Endodermal cell (in vitro differentiated cells): ENCODE data around the gene CHN1. TPM values are rescaled to one million over a fixed set of nuclear protein-coding genes. Genes with fewer than 3 reads are reported as not detected.

ENCODE experiments used
- DNase-seq: peaks from one replicate; pipeline ENCODE4 v3.0.0-alpha.2; 2017
- H3K27ac ChIP-seq: 2 replicates; pipeline ENCODE4 v1.5.1; 2013; ENCODE audit warnings: mild to moderate bottlenecking, low read depth, low read length, moderate library complexity
- H3K27me3 ChIP-seq: 2 replicates; pipeline ENCODE4 v1.6.1; 2013; ENCODE audit warnings: mild to moderate bottlenecking, low read length, moderate library complexity; ENCODE audit not compliant: insufficient read depth, control insufficient read depth, poor library complexity, severe bottlenecking
- H3K36me3 ChIP-seq: 2 replicates; pipeline ENCODE4 v1.7.0; 2013; ENCODE audit warnings: mild to moderate bottlenecking, low read length, moderate library complexity; ENCODE audit not compliant: control insufficient read depth, insufficient read depth
- H3K4me1 ChIP-seq: one replicate; pipeline ENCODE4 v1.7.0; 2013; ENCODE audit warnings: low read length; ENCODE audit not compliant: control insufficient read depth, insufficient read depth
- H3K4me3 ChIP-seq: 2 replicates; pipeline ENCODE4 v1.5.1; 2013; ENCODE audit warnings: mild to moderate bottlenecking, low read length, moderate library complexity
- H3K9ac ChIP-seq: 2 replicates; pipeline ENCODE4 v1.6.1; 2013; ENCODE audit warnings: mild to moderate bottlenecking, low read length, moderate library complexity; ENCODE audit not compliant: poor library complexity, severe bottlenecking; ENCODE audit errors: extremely low read depth
- H3K9me3 ChIP-seq: 2 replicates; pipeline ENCODE4 v1.6.1; 2013; ENCODE audit warnings: mild to moderate bottlenecking, low read length, moderate library complexity; ENCODE audit not compliant: control insufficient read depth
- H3K27ac Mint-ChIP-seq: 2 replicates; pipeline ENCODE4 v1.8.0; 2020; ENCODE audit warnings: mixed read lengths
- H3K27me3 Mint-ChIP-seq: 2 replicates; pipeline ENCODE4 v1.8.0; 2021; ENCODE audit warnings: mild to moderate bottlenecking, mixed read lengths; ENCODE audit not compliant: insufficient read depth
- H3K36me3 Mint-ChIP-seq: 2 replicates; pipeline ENCODE4 v1.8.0; 2020; ENCODE audit warnings: low read depth, mixed read lengths
- H3K4me1 Mint-ChIP-seq: 2 replicates; pipeline ENCODE4 v1.8.0; 2020; ENCODE audit warnings: mixed read lengths
- H3K4me3 Mint-ChIP-seq: 2 replicates; pipeline ENCODE4 v1.8.0; 2020; ENCODE audit warnings: mild to moderate bottlenecking, moderate library complexity, mixed read lengths
- H3K9me3 Mint-ChIP-seq: 2 replicates; pipeline ENCODE4 v1.8.0; 2020; ENCODE audit warnings: mild to moderate bottlenecking, mixed read lengths
- WGBS, 2 experiments: methylation state at CpG; one replicate each; pipeline versions ENCODE4 v1.1.5 to v1.1.7; 2013; ENCODE audit warnings: missing lambda C conversion rate in 2 of 2, mixed read lengths in 1 of 2; ENCODE audit not compliant: insufficient coverage in 1 of 2, insufficient read length in 1 of 2; 5-methylcytosine and 5-hydroxymethylcytosine counted together
- total RNA-seq, 2 donors: library from RNA; stranded (reverse); fragmentation: NEBNext Ultra II Directional in 1 of 2; extraction: Animal tissue kit (Norgen Biotek cat#: 25700) in 1 of 2; gene quantifications; 2 replicates in 1 of 2; 3 replicates in 1 of 2; pipeline ENCODE4 v1.2.1, GENCODE V29; 2021
- TF ChIP-seq, protein P1 (sequence below): fragments of 200-600 bp; sonication (generic); conservative IDR thresholded peaks from 2 replicates; pipeline ENCODE4 v1.5.0; 2021; ENCODE audit warnings: antibody characterized with exemption, mild to moderate bottlenecking

CHN1 gene
- total RNA-seq, 2 donors from 2014 or later = 24.3 to 28.8 TPM

DNA sequence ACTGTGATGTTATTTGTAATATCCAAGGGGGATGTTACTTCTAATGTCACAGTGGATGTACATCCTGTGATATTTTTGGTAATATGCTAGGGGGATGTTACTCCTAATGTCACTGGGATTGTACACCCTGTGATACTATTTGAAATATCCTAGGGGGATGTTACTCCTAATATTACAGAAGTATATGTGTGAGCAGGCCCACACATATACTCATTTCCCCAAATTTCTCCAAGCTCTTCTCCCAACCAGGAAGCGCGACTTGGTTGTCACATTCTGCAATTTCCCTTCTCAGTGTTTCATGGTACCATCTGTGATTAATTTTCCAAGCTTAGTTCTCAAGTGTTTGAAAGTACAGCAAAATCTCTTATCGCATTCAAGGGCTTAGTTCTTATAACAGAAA is 29.5 kb upstream of the CHN1 start:
- DNase-seq = no peak
- Histone ChIP-seq H3K27me3 (no peaks in the 10 kb centered on the region), H3K27ac (no peak overlapping the region), H3K9ac (no peak overlapping the region), H3K4me3 (no peak overlapping the region), H3K4me1 (no peaks in the 10 kb centered on the region), H3K9me3 (no peaks in the 10 kb centered on the region), H3K36me3 (no peaks in the 10 kb centered on the region)
- Mint-ChIP-seq H3K4me3 (no peak overlapping the region), H3K9me3 (no peaks in the 10 kb centered on the region), H3K27me3 (no peaks in the 10 kb centered on the region), H3K27ac (no peak overlapping the region), H3K36me3 (no peaks in the 10 kb centered on the region), H3K4me1 (peaks cover 14% of the 10 kb centered on the region)
- TF ChIP-seq, protein P1, sequence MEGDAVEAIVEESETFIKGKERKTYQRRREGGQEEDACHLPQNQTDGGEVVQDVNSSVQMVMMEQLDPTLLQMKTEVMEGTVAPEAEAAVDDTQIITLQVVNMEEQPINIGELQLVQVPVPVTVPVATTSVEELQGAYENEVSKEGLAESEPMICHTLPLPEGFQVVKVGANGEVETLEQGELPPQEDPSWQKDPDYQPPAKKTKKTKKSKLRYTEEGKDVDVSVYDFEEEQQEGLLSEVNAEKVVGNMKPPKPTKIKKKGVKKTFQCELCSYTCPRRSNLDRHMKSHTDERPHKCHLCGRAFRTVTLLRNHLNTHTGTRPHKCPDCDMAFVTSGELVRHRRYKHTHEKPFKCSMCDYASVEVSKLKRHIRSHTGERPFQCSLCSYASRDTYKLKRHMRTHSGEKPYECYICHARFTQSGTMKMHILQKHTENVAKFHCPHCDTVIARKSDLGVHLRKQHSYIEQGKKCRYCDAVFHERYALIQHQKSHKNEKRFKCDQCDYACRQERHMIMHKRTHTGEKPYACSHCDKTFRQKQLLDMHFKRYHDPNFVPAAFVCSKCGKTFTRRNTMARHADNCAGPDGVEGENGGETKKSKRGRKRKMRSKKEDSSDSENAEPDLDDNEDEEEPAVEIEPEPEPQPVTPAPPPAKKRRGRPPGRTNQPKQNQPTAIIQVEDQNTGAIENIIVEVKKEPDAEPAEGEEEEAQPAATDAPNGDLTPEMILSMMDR = no peak
- WGBS, 2 experiments = 96 to 98% methylated on average over 3 of the region's 3 CpGs

DNA sequence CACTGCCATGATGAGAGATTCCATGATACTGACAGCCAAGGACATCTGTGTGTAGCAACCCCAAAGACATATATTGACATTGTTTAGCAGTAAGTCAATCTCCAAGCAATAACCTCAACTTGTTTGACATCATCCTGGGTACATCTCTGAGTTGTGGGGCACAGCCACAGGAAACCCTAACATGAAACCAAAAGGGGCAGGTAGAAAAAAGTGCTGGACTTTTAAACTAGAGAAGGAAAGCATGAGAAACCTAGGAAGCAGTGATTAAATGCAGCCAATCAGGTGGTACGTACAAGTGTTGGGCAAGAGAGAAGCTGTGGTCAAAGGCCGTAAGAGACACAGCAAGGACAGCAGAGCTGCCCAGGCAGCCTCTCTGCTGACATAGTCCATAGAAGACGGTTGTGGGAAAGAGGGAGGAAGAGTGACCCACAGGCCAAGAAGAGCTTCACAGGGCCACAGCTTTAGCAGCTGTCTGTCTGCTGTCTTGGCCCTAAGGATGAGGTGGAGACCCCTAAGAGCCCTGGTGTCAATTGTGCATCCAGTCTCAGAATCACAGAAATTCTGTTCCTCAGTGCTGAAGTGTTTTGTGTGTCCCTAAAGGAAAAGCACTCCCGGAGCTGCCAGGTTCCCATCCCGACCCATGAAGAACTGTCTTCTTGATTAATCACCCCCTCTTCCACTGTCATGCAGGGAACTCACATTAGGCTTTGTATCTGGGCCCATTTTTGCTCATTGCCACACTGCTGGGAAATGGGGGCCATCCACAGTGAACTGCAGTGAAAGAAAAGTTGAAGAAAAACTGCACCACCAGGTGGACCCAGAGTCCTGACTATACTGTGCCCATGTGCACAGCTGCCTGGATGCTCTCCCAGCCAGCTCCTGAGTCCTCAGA is 25.4 kb upstream of the CHN1 start:
- WGBS, 2 experiments = 75 to 79% methylated on average over 5 of the region's 5 CpGs
- Mint-ChIP-seq H3K4me1 (peaks cover 9% of the 10 kb centered on the region), H3K27ac (no peak overlapping the region)

DNA sequence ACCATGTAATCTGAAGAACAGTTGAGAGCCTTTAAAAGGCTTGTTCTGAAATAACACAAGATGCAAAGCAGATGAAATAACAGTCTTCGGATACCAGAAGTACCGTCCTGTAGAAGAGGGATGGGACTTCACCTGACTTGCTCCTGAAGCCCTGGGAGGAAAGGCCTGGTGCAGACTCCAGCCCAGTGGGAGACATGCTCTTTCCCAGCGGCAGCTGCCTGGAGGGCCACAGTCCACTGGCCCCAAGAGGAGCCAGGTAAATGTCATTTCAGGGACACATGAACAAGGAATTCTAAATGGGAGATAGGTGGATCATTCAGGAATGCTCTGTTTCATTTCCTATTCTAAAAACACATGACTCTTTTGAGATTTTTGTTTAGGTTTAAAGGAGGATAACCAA is 22.6 kb upstream of the CHN1 start:
- peak overlapping the region; percentile 31 for H3K27ac Mint-ChIP-seq
- 95 to 96% methylated on average over 2 to 3 of the region's 3 CpGs for WGBS, 2 experiments

More for the DNA sequence above, 25.4 kb upstream of the CHN1 start:
- Histone ChIP-seq H3K4me3 (no peak overlapping the region), H3K4me1 (no peaks in the 10 kb centered on the region), H3K36me3 (no peaks in the 10 kb centered on the region), H3K9me3 (peaks cover 1% of the 10 kb centered on the region), H3K9ac (no peak overlapping the region), H3K27me3 (no peaks in the 10 kb centered on the region), H3K27ac (no peak overlapping the region)
- Mint-ChIP-seq H3K9me3 (no peaks in the 10 kb centered on the region), H3K27me3 (no peaks in the 10 kb centered on the region), H3K36me3 (no peaks in the 10 kb centered on the region), H3K4me3 (no peak overlapping the region)
- DNase-seq = peak; percentile 81
- TF ChIP-seq, protein P1 = peak; percentile 73

More for the DNA sequence above, 22.6 kb upstream of the CHN1 start:
- Histone ChIP-seq H3K4me1 (no peaks in the 10 kb centered on the region), H3K9ac (no peak overlapping the region), H3K27me3 (no peaks in the 10 kb centered on the region), H3K36me3 (no peaks in the 10 kb centered on the region), H3K9me3 (peaks cover 5% of the 10 kb centered on the region), H3K4me3 (no peak overlapping the region), H3K27ac (no peak overlapping the region)
- Mint-ChIP-seq H3K36me3 (no peaks in the 10 kb centered on the region), H3K9me3 (peaks cover 5% of the 10 kb centered on the region), H3K4me3 (no peak overlapping the region), H3K27me3 (no peaks in the 10 kb centered on the region), H3K4me1 (peaks cover 9% of the 10 kb centered on the region)
- TF ChIP-seq, protein P1 = no peak
- DNase-seq = no peak
